A549 (cell line): ENCODE data around the gene CCL4. TPM values are rescaled to one million over a fixed set of nuclear protein-coding genes. Genes with fewer than 3 reads are reported as not detected.
"Not testable (repeated sequence)": the region's sequence is repeated elsewhere in the genome, so short reads cannot be mapped to it uniquely, and the experiment has no call there.

Experiments
- ATAC-seq, 2 experiments: fragments of 200-7000 bp in 1 of 2; fragments of >200 bp in 1 of 2; cut with Nextera tagmentation in 1 of 2; cut with Tn5 transposase in 1 of 2; 3 replicates each; pipeline versions ENCODE4 v1.8.0 to v1.9.1; 2018 to 2020; ENCODE audit warnings: mild to moderate bottlenecking in 1 of 2, moderate library complexity in 1 of 2
- CTCF ChIA-PET: fragments of 300-600 bp; sonication (Branson Sonifier 250); formaldehyde crosslinking; extraction: SDS; loops from one replicate; lab custom pipeline; 2021; ENCODE audit warnings: antibody characterized with exemption, inconsistent platforms; lab: Yijun Ruan, JAX
- POLR2A ChIA-PET: fragments of 350-600 bp; formaldehyde crosslinking; extraction: SDS; loops from one replicate; lab custom pipeline; 2021; ENCODE audit warnings: antibody characterized with exemption, inconsistent platforms; lab: Yijun Ruan, JAX
- DNase-seq, 2 experiments: peaks; one replicate each; pipeline versions ENCODE4 v3.0.0 to v3.0.0-alpha.2; 2011 to 2016; ENCODE audit warnings: low read depth in 1 of 2, low spot score in 1 of 2
- FAIRE-seq: peaks from 2 replicates; lab custom pipeline; 2011; peaks lifted over from hg19 to GRCh38; lab: Jason Lieb, UNC
- H3K27ac ChIP-seq, 2 experiments: fragments of >200 bp; sonication (Bioruptor Twin); formaldehyde crosslinking; 3 replicates each; pipeline ENCODE4 v1.5.1; 2016 to 2017
- H3K4me1 ChIP-seq: fragments of >200 bp; sonication (Bioruptor Twin); formaldehyde crosslinking; 3 replicates; pipeline ENCODE4 v1.6.1; 2016
- H3K4me2 ChIP-seq: fragments of >200 bp; sonication (Bioruptor Twin); formaldehyde crosslinking; 3 replicates; pipeline ENCODE4 v1.6.1; 2016
- H3K4me3 ChIP-seq: fragments of >200 bp; sonication (Bioruptor Twin); formaldehyde crosslinking; 3 replicates; pipeline ENCODE4 v1.5.1; 2016
- H3K9me3 ChIP-seq: fragments of >200 bp; sonication (Bioruptor Twin); formaldehyde crosslinking; 3 replicates; pipeline ENCODE4 v1.6.1; 2016
- BHLHE40 ChIP-seq: IDR thresholded peaks from 2 replicates; pipeline ENCODE4 v1.6.1; 2012; ENCODE audit warnings: low read depth, low read length, inconsistent platforms
- CHD2 ChIP-seq: fragments of 150-350 bp; IDR thresholded peaks from 2 replicates; pipeline ENCODE4 v1.6.1; 2014; ENCODE audit warnings: low read length; ENCODE audit not compliant: partially characterized antibody
- EHF ChIP-seq: fragments of 250-450 bp; sonication (Bioruptor Pico); IDR thresholded peaks from 2 replicates; pipeline ENCODE4 v1.5.0; 2020; ENCODE audit warnings: mild to moderate bottlenecking
- EP300 ChIP-seq, 2 experiments: fragments of >200 bp; sonication (Bioruptor Twin); formaldehyde crosslinking; IDR thresholded peaks; 2 replicates in 1 of 2; 3 replicates in 1 of 2; pipeline ENCODE4 v1.6.1; 2016 to 2017
- FOSB ChIP-seq: fragments of 250-450 bp; sonication (Bioruptor Pico); IDR thresholded peaks from 2 replicates; pipeline ENCODE4 v1.5.0; 2020; ENCODE audit warnings: mild to moderate bottlenecking, moderate library complexity
- HEYL ChIP-seq: fragments of 250-450 bp; sonication (Bioruptor Pico); IDR thresholded peaks from 2 replicates; pipeline ENCODE4 v1.8.0; 2021; ENCODE audit warnings: mild to moderate bottlenecking, moderate library complexity
- HOXA7 ChIP-seq: fragments of 250-450 bp; sonication (Bioruptor Pico); IDR thresholded peaks from 2 replicates; pipeline ENCODE4 v1.5.0; 2020; ENCODE audit warnings: mild to moderate bottlenecking, moderate library complexity
- HOXB13 ChIP-seq: fragments of 250-450 bp; sonication (Bioruptor Pico); IDR thresholded peaks from 2 replicates; pipeline ENCODE4 v1.5.0; 2020; ENCODE audit warnings: low read depth, mild to moderate bottlenecking, moderate library complexity
- MAFK ChIP-seq: fragments of 450-650 bp; IDR thresholded peaks from 2 replicates; pipeline ENCODE4 v1.6.1; 2014; ENCODE audit not compliant: partially characterized antibody
- MYC ChIP-seq: IDR thresholded peaks from 2 replicates; pipeline ENCODE4 v1.6.1; 2012; ENCODE audit warnings: mild to moderate bottlenecking, inconsistent platforms, low read length, improper control_type of control experiment, borderline replicate concordance
- NFE2L2 ChIP-seq: fragments of 150-350 bp; conservative IDR thresholded peaks from 2 replicates; pipeline ENCODE4 v1.6.1; 2014; ENCODE audit warnings: low read length
- RAD21 ChIP-seq, 2 experiments: fragments of >200 bp in 1 of 2; sonication (Bioruptor Twin) in 1 of 2; formaldehyde crosslinking in 1 of 2; IDR thresholded peaks in 1 of 2; conservative IDR thresholded peaks in 1 of 2; 2 replicates in 1 of 2; 3 replicates in 1 of 2; pipeline ENCODE4 v1.6.1; 2012 to 2018; ENCODE audit warnings: inconsistent platforms in 1 of 2
- REST ChIP-seq: fragments of 200-600 bp; sonication (generic); IDR thresholded peaks from 2 replicates; pipeline ENCODE4 v1.6.1; 2016; ENCODE audit warnings: antibody characterized with exemption, mild to moderate bottlenecking, moderate library complexity
- RFX5 ChIP-seq: fragments of 450-650 bp; IDR thresholded peaks from 2 replicates; pipeline ENCODE4 v1.7.1; 2014; ENCODE audit warnings: antibody characterized with exemption, mild to moderate bottlenecking, moderate library complexity
- SMC3 ChIP-seq: fragments of >200 bp; sonication (Bioruptor Twin); formaldehyde crosslinking; IDR thresholded peaks from 3 replicates; pipeline ENCODE4 v1.6.1; 2018; ENCODE audit warnings: inconsistent platforms
- TFCP2L1 ChIP-seq: fragments of 250-450 bp; sonication (Bioruptor Pico); IDR thresholded peaks from 2 replicates; pipeline ENCODE4 v1.5.0; 2021; ENCODE audit warnings: mild to moderate bottlenecking
- USF2 ChIP-seq: fragments of 450-650 bp; IDR thresholded peaks from 2 replicates; pipeline ENCODE4 v1.6.1; 2014; ENCODE audit warnings: antibody characterized with exemption
- ZC3H11A ChIP-seq: fragments of 450-650 bp; IDR thresholded peaks from 2 replicates; pipeline ENCODE4 v1.6.1; 2014; ENCODE audit warnings: antibody characterized with exemption, mild to moderate bottlenecking
- ZSCAN20 ChIP-seq: fragments of 250-450 bp; sonication (Bioruptor Pico); IDR thresholded peaks from 2 replicates; pipeline ENCODE4 v1.8.0; 2022; ENCODE audit warnings: mild to moderate bottlenecking, moderate library complexity
- WGBS: methylation state at CpG from one replicate; pipeline ENCODE4 v1.1.6; 2017; ENCODE audit errors: missing lambda C conversion rate; 5-methylcytosine and 5-hydroxymethylcytosine counted together
- polyA plus RNA-seq, 4 experiments: library from polyadenylated mRNA; depleted of rRNA in 3 of 4; stranded (reverse); fragments of >200 nt; fragmentation: RNase III in 1 of 4; extraction: RNeasy Plus Mini Kit Qiagen cat#74134 plus additional on column Dnase treatment in 1 of 4; gene quantifications; 2 replicates in 3 of 4; 3 replicates in 1 of 4; pipeline ENCODE4 v1.2.3, GENCODE V29; 2011 to 2017

Gene CCL4
- polyA plus RNA-seq, 2 of the 4 experiments (the other 2 are of a cell fraction): not detected

DNA sequence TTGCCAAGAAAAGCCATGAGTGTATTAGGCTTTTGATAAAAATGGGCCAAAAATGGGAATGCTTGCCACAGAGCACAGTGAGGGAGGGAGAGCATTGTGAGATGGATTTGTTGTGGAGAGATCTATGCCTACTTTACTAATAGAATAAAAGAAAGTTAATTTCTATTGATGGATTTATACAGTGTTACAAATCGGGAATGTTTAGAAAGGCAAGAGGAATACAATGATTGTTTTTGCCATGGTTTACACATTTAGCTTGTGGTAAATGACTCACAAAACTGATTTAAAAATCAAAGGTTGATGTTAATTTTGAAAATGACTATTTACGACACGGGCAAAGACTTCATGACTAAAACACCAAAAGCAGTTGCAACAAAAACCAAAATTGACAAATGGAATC, 16.6 kb downstream of the CCL4 start:
- Histone ChIP-seq H3K27ac (no peak overlapping the region), H3K4me2 (no peak overlapping the region), H3K4me3 (no peak overlapping the region), H3K4me1 (no peaks in the 10 kb centered on the region), H3K9me3 (0 out of 3 replicates have a peak, but pooled peaks cover 3% of the 10 kb centered on the region)
- ChIA-PET CTCF (interaction anchor here (1.0 to 4.0 kb wide), 4 partner anchors 13 to 173 kb away, joined by 3 to 14 read pairs (median 9); no protein-coding TSS in a partner anchor), POLR2A (no interaction called here)
- WGBS: 20% methylated on average over 3 of the region's 3 CpGs
- DNase-seq (no peak), FAIRE-seq (no peak)
- TF ChIP-seq ZC3H11A (no peak), HEYL (CRISPR knock-in tag) (no peak)
- TF ChIP-seq, all 56 proteins: peak for 0
- no peak for ATAC-seq

DNA sequence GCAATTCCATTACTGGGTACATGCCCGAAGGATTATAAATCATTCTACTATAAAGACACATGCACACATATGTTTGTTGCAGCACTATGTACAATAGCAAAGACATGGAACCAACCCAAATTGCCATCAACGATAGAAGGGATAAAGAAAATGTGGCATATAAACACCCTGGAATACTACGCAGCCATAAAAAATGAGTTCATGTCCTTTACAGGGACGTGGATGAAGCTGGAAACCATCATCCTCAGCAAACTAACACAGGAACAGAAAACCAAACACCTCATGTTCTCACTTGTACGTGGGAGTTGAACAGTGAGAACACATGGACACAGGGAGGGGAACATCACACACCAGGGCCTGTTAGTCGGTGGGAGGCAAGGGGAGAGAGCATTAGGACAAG, 17.5 kb downstream of the CCL4 start:
- H3K4me1 ChIP-seq, ATAC-seq, FAIRE-seq, DNase-seq, H3K27ac ChIP-seq, POLR2A ChIA-PET, H3K4me3 ChIP-seq, H3K4me2 ChIP-seq, H3K9me3 ChIP-seq: not testable (repeated sequence)
- 13% methylated on average over 6 of the region's 6 CpGs for WGBS
- CTCF ChIA-PET: interaction anchor here (2.9 kb wide), 1 partner anchor 28 kb away, joined by 14 read pairs; no protein-coding TSS in a partner anchor

- no peak for TF ChIP-seq EHF (CRISPR knock-in tag)
- no peak for TF ChIP-seq RAD21 (conservative IDR thresholded peaks at IDR 0.05 in 1 of 2, IDR thresholded peaks at IDR 0.05 in 1 of 2)
- peak; percentile 52 for TF ChIP-seq MAFK
- FAIRE-seq (no peak), ATAC-seq (no peak), DNase-seq (no peak)
- Histone ChIP-seq H3K9me3 (0 out of 3 replicates have a peak, but pooled peaks cover 6% of the 10 kb centered on the region), H3K27ac (no peak overlapping the region), H3K4me3 (no peak overlapping the region), H3K4me2 (no peak overlapping the region), H3K4me1 (no peaks in the 10 kb centered on the region)
- POLR2A ChIA-PET: no interaction called here
- CTCF ChIA-PET: interaction anchor here (0.9 to 2.7 kb wide), 3 partner anchors 23 to 27 kb away, joined by 3 to 13 read pairs (median 5); no protein-coding TSS in a partner anchor
- WGBS: 9% methylated on average over 2 of the region's 2 CpGs
Observed at GRCh38 chr17:36123431-36123830, 19.8 kb downstream of the CCL4 start.

DNA sequence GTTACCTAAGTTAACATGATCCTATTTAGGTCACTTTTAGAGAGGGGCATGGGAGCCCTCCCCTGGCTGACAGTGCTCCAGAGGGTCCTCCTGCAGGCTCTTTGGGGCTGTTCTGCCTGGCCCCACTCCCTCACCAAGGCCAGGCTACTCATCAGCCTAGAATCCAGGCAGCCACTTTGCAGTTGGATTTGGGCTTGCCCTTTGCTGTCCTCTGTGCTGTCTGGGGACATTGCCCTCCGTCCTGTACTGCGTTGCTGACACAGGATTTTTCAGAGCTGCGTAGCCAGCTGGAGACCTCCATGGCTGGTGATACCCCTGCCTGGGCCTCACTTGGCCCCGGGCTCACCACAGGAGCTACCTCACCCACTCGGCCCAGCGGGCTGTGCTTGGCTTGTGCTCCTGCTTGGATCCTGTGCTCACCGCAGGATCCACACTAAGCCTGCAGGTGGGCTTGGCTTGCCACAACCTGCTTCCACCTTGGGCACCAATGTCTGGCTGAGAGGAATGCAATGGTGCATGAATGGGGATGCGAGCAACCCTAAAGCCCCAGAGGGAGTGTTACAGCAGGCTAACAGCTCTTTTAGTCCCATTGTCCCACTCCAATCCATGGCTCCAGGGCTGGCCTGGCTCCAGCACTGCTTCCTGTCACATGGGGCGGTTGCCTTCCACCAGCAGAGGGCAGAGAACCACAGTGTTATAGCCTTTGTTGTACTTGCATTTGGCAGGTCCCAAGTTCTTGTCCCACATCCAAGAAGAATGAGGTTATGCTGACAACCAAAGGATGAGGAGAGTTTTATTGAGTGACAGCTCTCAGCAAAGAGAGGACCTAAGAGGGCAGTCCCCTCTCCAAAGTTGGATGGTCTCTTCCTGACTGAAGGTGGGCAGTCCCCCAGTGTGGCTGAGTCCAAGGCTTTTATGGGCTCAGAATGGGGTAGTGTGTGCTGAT, 21.5 kb downstream of the CCL4 start:
- no peaks in the 10 kb centered on the region for H3K4me1 ChIP-seq
- 38% methylated on average over 5 of the region's 9 CpGs for WGBS
- 0 out of 3 replicates have a peak, but pooled peaks cover 6% of the 10 kb centered on the region for H3K9me3 ChIP-seq
- peak; percentile 2 for TF ChIP-seq MAFK
- no peak for TF ChIP-seq SMC3
- DNase-seq (peak in 1 of 2 experiments; percentile 22), ATAC-seq (0 out of 6 replicates have a peak, but pooled peaks of 1 of the 2 experiments have one; percentile 31), FAIRE-seq (no peak)
- H3K4me2 ChIP-seq: no peak overlapping the region
- H3K4me3 ChIP-seq: no peak overlapping the region
- H3K27ac ChIP-seq: no peak overlapping the region
- ChIA-PET POLR2A (no interaction called here), CTCF (interaction anchor here (0.9 to 2.7 kb wide), 5 partner anchors 11 to 320 kb away, joined by 3 to 13 read pairs (median 4); no protein-coding TSS in a partner anchor)

DNA sequence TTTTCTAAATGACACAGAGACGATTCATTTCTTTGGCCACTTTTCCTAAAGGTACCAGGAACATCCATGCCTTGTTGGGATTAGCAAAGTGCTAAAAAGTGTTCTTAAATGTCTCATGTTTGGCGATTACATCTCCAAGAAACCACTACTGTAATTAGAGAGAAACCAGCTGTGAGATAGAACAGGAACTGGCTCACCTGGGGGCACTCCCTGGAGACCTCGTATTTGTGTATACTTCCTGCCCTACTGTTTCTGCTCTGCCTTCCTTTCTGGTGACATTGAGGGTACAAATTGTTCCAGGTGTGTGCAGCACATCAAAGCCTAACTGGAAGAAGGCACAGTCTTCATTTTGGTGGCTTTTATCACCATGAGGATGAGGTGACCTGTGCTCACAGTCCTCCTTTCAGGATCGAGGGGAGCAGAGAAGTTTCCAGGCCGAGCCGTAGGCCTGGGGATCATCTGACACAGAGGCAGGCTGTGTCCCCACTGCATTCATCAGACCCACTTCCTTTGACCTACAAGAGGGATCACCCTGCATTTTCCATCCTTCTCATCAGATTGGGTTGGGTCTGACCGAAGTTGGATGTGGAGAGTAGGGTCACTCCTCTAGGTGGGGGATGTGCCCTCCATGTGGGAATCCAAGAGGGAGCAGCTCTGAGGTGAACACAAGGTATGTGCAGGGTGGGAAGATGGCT, 23.7 kb downstream of the CCL4 start:
- CTCF ChIA-PET: interaction anchor here (0.8 to 1.6 kb wide), 7 partner anchors 8 to 158 kb away, joined by 3 to 6 read pairs (median 3); no protein-coding TSS in a partner anchor
- Histone ChIP-seq H3K4me1 (no peaks in the 10 kb centered on the region), H3K4me2 (no peak overlapping the region), H3K27ac (no peak overlapping the region), H3K9me3 (0 out of 3 replicates have a peak, but pooled peaks cover 6% of the 10 kb centered on the region), H3K4me3 (no peak overlapping the region)
- ATAC-seq (no peak; a peak in 1 of 6 replicates), DNase-seq (no peak), FAIRE-seq (no peak)
- TF ChIP-seq ZC3H11A (no peak), HOXB13 (CRISPR knock-in tag) (no peak), FOSB (CRISPR knock-in tag) (no peak), NFE2L2 (no peak), CHD2 (no peak), MYC (no peak), BHLHE40 (no peak), REST (no peak), HEYL (CRISPR knock-in tag) (no peak), EHF (CRISPR knock-in tag) (no peak), USF2 (no peak), ZSCAN20 (CRISPR knock-in tag) (no peak), HOXA7 (no peak), TFCP2L1 (no peak), EP300 (IDR thresholded peaks at IDR 0.05) (no peak), RFX5 (no peak)
- POLR2A ChIA-PET: no interaction called here
- WGBS: 8% methylated on average over 7 of the region's 7 CpGs
